Measurements from ENCODE around the gene DNAJC10. TPM values are rescaled to one million over a fixed set of nuclear protein-coding genes. Genes with fewer than 3 reads are reported as not detected.

DNAJC10 gene
- total RNA-seq, 2 donors from 2014 or later: 90.5 to 92.7 TPM

DNA sequence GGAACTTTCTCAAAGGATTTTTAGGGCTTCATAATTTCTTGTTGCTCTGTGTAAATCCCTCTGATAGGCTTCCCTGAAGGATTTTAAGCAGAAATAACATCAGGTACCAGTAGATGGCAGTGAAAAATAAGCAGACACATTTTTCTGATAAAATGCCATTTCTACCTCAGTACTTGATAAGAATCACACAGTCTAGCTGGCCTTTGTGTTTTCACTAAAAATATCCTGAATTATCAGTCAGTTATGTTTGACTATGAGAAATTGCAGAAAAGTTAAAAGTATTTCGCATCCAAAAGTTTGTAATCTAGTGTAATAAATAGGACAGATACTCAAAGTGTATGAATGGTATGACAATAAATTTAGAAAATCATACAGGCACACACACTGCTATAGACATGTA is 68.7 kb downstream of the DNAJC10 start:
- H3K4me1 ChIP-seq: no peaks in the 10 kb centered on the region
- H3K9ac ChIP-seq (ENCODE audit: low read depth in 2 of 2, low read length in 2 of 2): no peak overlapping the region
- TF ChIP-seq, protein P1, sequence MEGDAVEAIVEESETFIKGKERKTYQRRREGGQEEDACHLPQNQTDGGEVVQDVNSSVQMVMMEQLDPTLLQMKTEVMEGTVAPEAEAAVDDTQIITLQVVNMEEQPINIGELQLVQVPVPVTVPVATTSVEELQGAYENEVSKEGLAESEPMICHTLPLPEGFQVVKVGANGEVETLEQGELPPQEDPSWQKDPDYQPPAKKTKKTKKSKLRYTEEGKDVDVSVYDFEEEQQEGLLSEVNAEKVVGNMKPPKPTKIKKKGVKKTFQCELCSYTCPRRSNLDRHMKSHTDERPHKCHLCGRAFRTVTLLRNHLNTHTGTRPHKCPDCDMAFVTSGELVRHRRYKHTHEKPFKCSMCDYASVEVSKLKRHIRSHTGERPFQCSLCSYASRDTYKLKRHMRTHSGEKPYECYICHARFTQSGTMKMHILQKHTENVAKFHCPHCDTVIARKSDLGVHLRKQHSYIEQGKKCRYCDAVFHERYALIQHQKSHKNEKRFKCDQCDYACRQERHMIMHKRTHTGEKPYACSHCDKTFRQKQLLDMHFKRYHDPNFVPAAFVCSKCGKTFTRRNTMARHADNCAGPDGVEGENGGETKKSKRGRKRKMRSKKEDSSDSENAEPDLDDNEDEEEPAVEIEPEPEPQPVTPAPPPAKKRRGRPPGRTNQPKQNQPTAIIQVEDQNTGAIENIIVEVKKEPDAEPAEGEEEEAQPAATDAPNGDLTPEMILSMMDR (IDR thresholded peaks at IDR 0.05): peak; percentile 30
- H3K9me3 ChIP-seq: no peaks in the 10 kb centered on the region
- no peak overlapping the region for H3K27ac ChIP-seq
- H3K36me3 ChIP-seq: no peaks in the 10 kb centered on the region
- DNase-seq: no peak
- no peak overlapping the region for H3K4me3 ChIP-seq
- intact Hi-C loops (cut with DNase I): loop anchor here (5.0 kb wide), 1 partner anchor 193 kb away; no protein-coding TSS in a partner anchor
- no peaks in the 10 kb centered on the region for H3K27me3 ChIP-seq

DNA sequence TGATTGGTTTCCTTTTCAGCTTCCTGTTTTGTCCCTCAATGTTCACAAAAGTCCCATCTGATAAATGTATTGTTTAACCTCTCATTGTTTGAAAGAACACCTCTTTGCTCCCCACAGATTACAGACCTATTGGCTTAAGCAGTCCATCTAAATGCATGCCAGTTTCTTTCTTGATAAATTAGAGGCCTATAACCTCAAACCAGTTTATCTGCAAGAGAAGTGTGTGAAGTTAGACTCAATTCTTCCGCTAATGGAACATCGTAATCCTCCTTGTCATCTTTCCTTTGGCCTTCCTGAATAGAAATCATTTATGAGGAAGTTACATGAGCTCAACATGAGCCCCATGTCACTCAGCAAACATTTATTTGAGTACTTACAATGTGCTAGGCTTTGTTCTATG is 76.4 kb downstream of the DNAJC10 start:
- intact Hi-C loops (cut with DNase I): no loop called here
- H3K27me3 ChIP-seq: no peaks in the 10 kb centered on the region
- no peak overlapping the region for H3K9ac ChIP-seq (ENCODE audit: low read depth in 2 of 2, low read length in 2 of 2)
- H3K4me1 ChIP-seq: no peaks in the 10 kb centered on the region
- H3K36me3 ChIP-seq: no peaks in the 10 kb centered on the region
- H3K4me3 ChIP-seq: no peak overlapping the region
- H3K9me3 ChIP-seq: no peaks in the 10 kb centered on the region
- H3K27ac ChIP-seq: no peak overlapping the region
- no peak for DNase-seq
- TF ChIP-seq, protein P1 (IDR thresholded peaks at IDR 0.05): no peak

DNA sequence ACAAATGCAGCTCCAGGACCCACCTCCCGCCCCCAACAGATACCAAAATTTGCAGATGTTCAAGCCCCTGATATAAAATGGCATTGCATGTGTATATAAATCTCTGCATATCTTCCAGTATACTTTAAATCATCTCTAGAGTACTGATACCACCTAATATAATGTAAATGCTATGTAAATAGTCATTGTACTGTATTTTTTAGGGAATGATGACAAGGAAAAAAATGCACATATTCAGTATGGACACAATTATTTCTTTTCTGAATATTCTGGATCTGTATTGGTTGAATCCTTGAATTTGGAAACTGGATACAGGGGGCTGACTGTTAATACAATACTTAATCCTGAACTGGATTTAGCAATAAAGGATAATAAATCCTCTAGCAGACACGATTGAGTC is 82.7 kb downstream of the DNAJC10 start:
- intact Hi-C loops (cut with DNase I): no loop called here
- H3K27me3 ChIP-seq: no peaks in the 10 kb centered on the region
- DNase-seq: no peak
- H3K9ac ChIP-seq (ENCODE audit: low read depth in 2 of 2, low read length in 2 of 2): no peak overlapping the region
- no peaks in the 10 kb centered on the region for H3K9me3 ChIP-seq
- no peaks in the 10 kb centered on the region for H3K4me1 ChIP-seq
- H3K4me3 ChIP-seq: no peak overlapping the region
- TF ChIP-seq, protein P1 (IDR thresholded peaks at IDR 0.05): no peak
- H3K27ac ChIP-seq: no peak overlapping the region
- no peaks in the 10 kb centered on the region for H3K36me3 ChIP-seq

DNA sequence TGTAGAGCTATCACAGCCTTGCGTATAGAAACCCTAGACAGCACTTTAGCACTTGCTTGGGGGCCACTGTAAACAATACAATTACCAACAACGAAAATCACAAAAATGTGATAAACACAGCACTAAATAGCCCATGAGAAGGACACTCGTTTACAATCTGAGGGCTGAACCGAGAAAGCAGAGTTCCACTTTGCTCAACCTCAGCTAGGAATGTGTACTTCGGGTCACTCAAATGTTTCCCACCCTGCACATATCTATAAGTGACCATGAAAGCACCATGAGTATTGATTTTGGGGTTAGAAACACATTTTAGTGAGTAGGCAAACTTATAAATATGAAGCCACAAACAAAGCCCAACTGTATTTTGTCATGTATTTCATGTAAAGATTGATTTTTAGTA is 88.1 kb downstream of the DNAJC10 start:
- DNase-seq: no peak
- no peaks in the 10 kb centered on the region for H3K9me3 ChIP-seq
- no peaks in the 10 kb centered on the region for H3K27me3 ChIP-seq
- TF ChIP-seq, protein P1 (IDR thresholded peaks at IDR 0.05): no peak
- intact Hi-C loops (cut with DNase I): no loop called here
- no peak overlapping the region for H3K27ac ChIP-seq
- no peak overlapping the region for H3K9ac ChIP-seq (ENCODE audit: low read depth in 2 of 2, low read length in 2 of 2)
- no peak overlapping the region for H3K4me3 ChIP-seq
- no peaks in the 10 kb centered on the region for H3K4me1 ChIP-seq
- H3K36me3 ChIP-seq: no peaks in the 10 kb centered on the region

DNA sequence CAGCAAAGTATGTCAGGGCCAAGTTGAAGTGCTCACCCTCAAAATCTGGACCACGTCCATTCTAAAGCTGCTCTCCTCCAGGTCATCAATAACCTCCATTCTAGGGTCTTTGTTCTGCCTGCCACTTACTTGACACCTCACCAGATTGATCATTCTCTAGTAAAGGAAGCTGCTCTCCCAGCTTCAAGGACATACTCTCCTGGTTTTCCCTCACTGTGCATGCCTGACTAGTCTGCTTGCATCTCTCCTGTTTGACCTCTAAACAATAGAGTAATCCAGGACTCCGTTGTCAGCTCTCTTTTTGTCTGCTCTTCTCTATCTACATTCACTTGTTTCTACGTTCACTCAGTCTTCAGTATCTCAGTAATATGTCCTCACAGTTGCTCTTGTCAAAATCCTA is 91.3 kb downstream of the DNAJC10 start:
- TF ChIP-seq, protein P1 (IDR thresholded peaks at IDR 0.05): no peak
- intact Hi-C loops (cut with DNase I): no loop called here
- Histone ChIP-seq H3K9ac (ENCODE audit: low read depth in 2 of 2, low read length in 2 of 2) (no peak overlapping the region), H3K4me1 (no peaks in the 10 kb centered on the region), H3K9me3 (no peaks in the 10 kb centered on the region), H3K4me3 (no peak overlapping the region), H3K27ac (no peak overlapping the region), H3K27me3 (no peaks in the 10 kb centered on the region), H3K36me3 (no peaks in the 10 kb centered on the region)
- no peak for DNase-seq

DNA sequence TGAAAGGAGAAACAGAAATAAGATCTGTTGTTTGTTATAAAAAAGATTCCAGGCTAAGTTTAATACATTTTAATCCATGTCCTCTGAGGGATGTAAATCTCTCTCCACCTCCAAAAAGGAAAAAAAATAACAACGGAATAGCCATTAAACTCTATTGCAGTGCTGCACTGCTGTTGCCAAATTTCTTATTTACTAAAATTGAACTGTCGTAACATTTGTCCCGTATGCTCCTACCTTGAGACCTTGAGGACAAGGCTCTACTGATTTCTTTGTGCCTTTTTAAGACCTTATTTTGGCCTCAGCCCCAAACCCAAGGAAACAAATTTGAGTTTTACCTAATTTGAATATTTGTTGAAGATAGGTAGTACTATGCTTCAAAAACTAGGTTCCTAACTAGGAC is 94.0 kb downstream of the DNAJC10 start:
- Histone ChIP-seq H3K27ac (no peak overlapping the region), H3K27me3 (no peaks in the 10 kb centered on the region), H3K9me3 (no peaks in the 10 kb centered on the region), H3K9ac (ENCODE audit: low read depth in 2 of 2, low read length in 2 of 2) (no peak overlapping the region), H3K4me3 (no peak overlapping the region), H3K36me3 (no peaks in the 10 kb centered on the region), H3K4me1 (no peaks in the 10 kb centered on the region)
- intact Hi-C loops (cut with DNase I): no loop called here
- no peak for DNase-seq
- TF ChIP-seq, protein P1 (IDR thresholded peaks at IDR 0.05): no peak

Data from colonic mucosa (tissue), 4 donors.